Kidney (tissue), 14 donors: ENCODE results near the gene AGBL5. TPM values are rescaled to one million over a fixed set of nuclear protein-coding genes. Genes with fewer than 3 reads are reported as not detected.
A peak's percentile ranks its signal among the peaks of the same experiment; 100 is the strongest.

Experiments
- DNase-seq, 5 donors: peaks; one replicate each; pipeline ENCODE4 v3.0.0-alpha.2; 2013 to 2020
- FAIRE-seq: peaks from 2 replicates; lab custom pipeline; 2012; peaks lifted over from hg19 to GRCh38; lab: Jason Lieb, UNC
- H3K27ac ChIP-seq, 2 donors: one replicate each; pipeline ENCODE4 v1.7.0; 2013; ENCODE audit warnings: low read depth in 2 of 2, low read length in 2 of 2, inconsistent platforms in 1 of 2
- H3K27me3 ChIP-seq: one replicate; pipeline ENCODE4 v1.7.1; 2013; ENCODE audit warnings: low read length, inconsistent platforms; ENCODE audit not compliant: control insufficient read depth, insufficient read depth
- H3K36me3 ChIP-seq, 3 donors: one replicate each; pipeline versions ENCODE4 v1.7.0 to v1.7.1; 2013; ENCODE audit warnings: low read length in 3 of 3, control low read depth in 1 of 3, inconsistent platforms in 1 of 3; ENCODE audit not compliant: insufficient read depth in 3 of 3, control insufficient read depth in 2 of 3
- H3K4me1 ChIP-seq, 3 donors: one replicate each; pipeline versions ENCODE4 v1.7.0 to v1.7.1; 2013; ENCODE audit warnings: low read length in 3 of 3, inconsistent platforms in 1 of 3, low read depth in 1 of 3; ENCODE audit not compliant: control insufficient read depth in 2 of 3, insufficient read depth in 2 of 3
- H3K4me3 ChIP-seq, 3 donors: one replicate each; pipeline versions ENCODE4 v1.7.0 to v1.8.1; 2013; ENCODE audit warnings: low read length in 3 of 3, control low read depth in 1 of 3, inconsistent platforms in 1 of 3
- H3K9ac ChIP-seq, 3 donors: one replicate each; pipeline versions ENCODE4 v1.7.0 to v1.7.1; 2013; ENCODE audit warnings: low read length in 3 of 3, control low read depth in 1 of 3, inconsistent platforms in 1 of 3
- H3K9me3 ChIP-seq, 3 donors: one replicate each; pipeline versions ENCODE4 v1.7.0 to v1.7.1; 2013; ENCODE audit warnings: low read length in 3 of 3, control low read depth in 1 of 3, inconsistent platforms in 1 of 3; ENCODE audit not compliant: control insufficient read depth in 2 of 3, insufficient read depth in 1 of 3
- CTCF ChIP-seq: IDR thresholded peaks from 3 replicates; pipeline ENCODE4 v1.5.1; 2012; ENCODE audit warnings: mild to moderate bottlenecking, moderate library complexity, borderline replicate concordance; ENCODE audit not compliant: insufficient read depth; ENCODE audit errors: extremely low read depth
- intact Hi-C: fragments of 100-400 bp; cut with DNase I; formaldehyde crosslinking; loops from one replicate; pipeline ENCODE4 v1.11.1; 2022
- polyA plus RNA-seq: library from polyadenylated mRNA; stranded (reverse); fragments of 350-450 nt; fragmentation: Illumina TruSeq; extraction: RNeasy Lipid Tissue Mini Kit (QIAGEN cat#74804); gene quantifications from one replicate; pipeline ENCODE4 v1.2.3, GENCODE V29; 2014; ENCODE audit warnings: low read depth, low replicate concordance; ENCODE audit not compliant: insufficient read depth
- total RNA-seq: library from RNA; stranded (reverse); fragmentation: NEBNext Ultra II Directional; extraction: Animal tissue kit (Norgen Biotek cat#: 25700); gene quantifications from one replicate; pipeline ENCODE4 v1.2.1, GENCODE V29; 2021
- donor health status: control.
- donor health status: control.
- donor health status: control.
- donor health status: control.
- donor health status: control.
- donor health status: DM: yes; HTN: yes; CAD: no.
- donor health status: Normal renal cell carcinoma (clear cell type).

Gene AGBL5
- total and polyA plus RNA-seq, 2 donors from 2014 or later: 33.4 to 36.5 TPM

GRCh38 chr2:27067385-27067784 lies 15.9 kb downstream of the AGBL5 start:
- DNase-seq (no peak), FAIRE-seq (no peak)
- peaks cover 0 to 21% (median 14%) of the 10 kb centered on the region in 3 donors for H3K4me1 ChIP-seq
- no peaks in the 10 kb centered on the region for H3K9me3 ChIP-seq
- no peak overlapping the region for H3K4me3 ChIP-seq
- no peaks in the 10 kb centered on the region for H3K27me3 ChIP-seq
- no peak overlapping the region for H3K9ac ChIP-seq
- TF ChIP-seq CTCF: no peak
- no peak overlapping the region for H3K27ac ChIP-seq
- peaks cover 0 to 20% (median 8%) of the 10 kb centered on the region in 3 donors for H3K36me3 ChIP-seq
- intact Hi-C loops: no loop called here

DNA sequence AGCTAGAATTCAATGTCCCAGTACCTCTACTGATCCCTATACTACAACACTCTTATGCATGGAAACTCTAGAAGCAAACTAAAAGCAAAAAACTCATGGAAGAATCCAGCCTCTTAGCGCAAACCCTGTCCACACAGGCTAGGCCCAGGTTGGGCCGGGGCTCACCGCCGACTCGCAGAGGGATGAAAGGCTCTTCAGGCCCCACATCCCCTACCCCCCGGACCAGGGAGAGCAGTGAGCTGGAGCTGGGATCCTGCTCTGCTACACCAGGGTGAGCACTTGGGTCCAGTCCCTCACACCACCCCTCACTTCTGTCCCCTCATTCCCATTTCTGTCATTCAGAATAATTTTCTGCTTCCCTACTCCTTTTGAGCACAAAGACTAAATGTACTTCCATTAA lies 18.0 kb downstream of the AGBL5 start:
- no peak for FAIRE-seq
- Histone ChIP-seq H3K4me1 (peaks cover 0 to 22% (median 14%) of the 10 kb centered on the region in 3 donors), H3K9ac (no peak overlapping the region), H3K27me3 (no peaks in the 10 kb centered on the region), H3K36me3 (peaks cover 0 to 20% (median 8%) of the 10 kb centered on the region in 3 donors), H3K27ac (no peak overlapping the region), H3K9me3 (no peaks in the 10 kb centered on the region), H3K4me3 (no peak overlapping the region)
- TF ChIP-seq CTCF: no peak
- DNase-seq: no peak
- intact Hi-C loops: no loop called here

GRCh38 chr2:27069961-27070618 lies 18.6 kb downstream of the AGBL5 start:
- FAIRE-seq (no peak), DNase-seq (no peak)
- peaks cover 0 to 20% (median 8%) of the 10 kb centered on the region in 3 donors for H3K36me3 ChIP-seq
- intact Hi-C loops: no loop called here
- H3K27ac ChIP-seq: no peak overlapping the region
- TF ChIP-seq CTCF: no peak
- H3K27me3 ChIP-seq: no peaks in the 10 kb centered on the region
- H3K4me3 ChIP-seq: peak overlapping the region in 2 of 3 donors; percentile 78 to 80
- H3K9me3 ChIP-seq: no peaks in the 10 kb centered on the region
- H3K4me1 ChIP-seq: peaks cover 4 to 26% (median 14%) of the 10 kb centered on the region in 3 donors
- H3K9ac ChIP-seq: peak overlapping the region in 2 of 3 donors; percentile 64 to 78
